Suprapubic skin (tissue), 3 donors: ENCODE results near the gene HMGN5.

Source experiments
- CTCF ChIP-seq, 2 donors: fragments of 200-600 bp in 1 of 2; fragments of 450-650 bp in 1 of 2; sonication (generic) in 1 of 2; IDR thresholded peaks; one replicate each; pipeline ENCODE4 v1.5.1; 2016 to 2019; ENCODE audit warnings: antibody characterized with exemption in 2 of 2, mild to moderate bottlenecking in 1 of 2, moderate library complexity in 1 of 2
- EP300 ChIP-seq: sonication (generic); formaldehyde crosslinking; IDR thresholded peaks from one replicate; pipeline ENCODE4 v1.6.1; 2017; ENCODE audit warnings: antibody characterized with exemption
- POLR2A ChIP-seq, 2 donors: fragments of 450-650 bp; IDR thresholded peaks; one replicate each; pipeline ENCODE4 v1.6.1; 2017; ENCODE audit warnings: antibody characterized with exemption in 2 of 2, mild to moderate bottlenecking in 2 of 2, moderate library complexity in 2 of 2

- TF ChIP-seq CTCF (IDR thresholded peaks at IDR 0.05) (no peak), POLR2A (IDR thresholded peaks at IDR 0.05) (no peak), EP300 (no peak)
Observed at GRCh38 chrX:81082649-81083048, 119.1 kb downstream of the HMGN5 start.
